Brain microvascular endothelial cell (primary cell): ENCODE data around the gene RPN2.

ENCODE experiments used
- DNase-seq: peaks from one replicate; pipeline ENCODE4 v3.0.0-alpha.2; 2020
- H3K27ac ChIP-seq: fragments of 250-450 bp; sonication (Bioruptor Pico); 2 replicates; pipeline ENCODE4 v1.5.1; 2020; ENCODE audit warnings: mild to moderate bottlenecking, moderate library complexity
- H3K27me3 ChIP-seq: fragments of 250-450 bp; sonication (Bioruptor Pico); replicated peaks from 2 replicates; pipeline ENCODE4 v1.5.1; 2020; ENCODE audit warnings: mild to moderate bottlenecking
- H3K36me3 ChIP-seq: fragments of 250-450 bp; sonication (Bioruptor Pico); replicated peaks from 2 replicates; pipeline ENCODE4 v1.5.1; 2020; ENCODE audit warnings: mild to moderate bottlenecking
- H3K4me3 ChIP-seq: 2 replicates; pipeline ENCODE4 v1.5.1; 2011; ENCODE audit warnings: low read depth, mild to moderate bottlenecking, control low read depth, low read length, moderate library complexity
- in situ Hi-C: cut with HindIII; loops from 2 replicates; pipeline ENCODE4 v1.10.0; 2017; ENCODE audit warnings: low sequenced_read_pairs, low pct_ligation_motif_present
- TF ChIP-seq, protein P1 (sequence below): IDR thresholded peaks from 2 replicates; pipeline ENCODE4 v1.5.1; 2011; ENCODE audit warnings: low read depth, mild to moderate bottlenecking, moderate library complexity, low read length, control low read depth, inconsistent platforms; ENCODE audit errors: missing control alignments

The RPN2 gene

GRCh38 chr20:37271421-37271768 lies 92.3 kb downstream of the RPN2 start:
- TF ChIP-seq, protein P1, sequence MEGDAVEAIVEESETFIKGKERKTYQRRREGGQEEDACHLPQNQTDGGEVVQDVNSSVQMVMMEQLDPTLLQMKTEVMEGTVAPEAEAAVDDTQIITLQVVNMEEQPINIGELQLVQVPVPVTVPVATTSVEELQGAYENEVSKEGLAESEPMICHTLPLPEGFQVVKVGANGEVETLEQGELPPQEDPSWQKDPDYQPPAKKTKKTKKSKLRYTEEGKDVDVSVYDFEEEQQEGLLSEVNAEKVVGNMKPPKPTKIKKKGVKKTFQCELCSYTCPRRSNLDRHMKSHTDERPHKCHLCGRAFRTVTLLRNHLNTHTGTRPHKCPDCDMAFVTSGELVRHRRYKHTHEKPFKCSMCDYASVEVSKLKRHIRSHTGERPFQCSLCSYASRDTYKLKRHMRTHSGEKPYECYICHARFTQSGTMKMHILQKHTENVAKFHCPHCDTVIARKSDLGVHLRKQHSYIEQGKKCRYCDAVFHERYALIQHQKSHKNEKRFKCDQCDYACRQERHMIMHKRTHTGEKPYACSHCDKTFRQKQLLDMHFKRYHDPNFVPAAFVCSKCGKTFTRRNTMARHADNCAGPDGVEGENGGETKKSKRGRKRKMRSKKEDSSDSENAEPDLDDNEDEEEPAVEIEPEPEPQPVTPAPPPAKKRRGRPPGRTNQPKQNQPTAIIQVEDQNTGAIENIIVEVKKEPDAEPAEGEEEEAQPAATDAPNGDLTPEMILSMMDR = no peak
- in situ Hi-C loops = loop anchor here (25.0 kb wide), 1 partner anchor 266 kb away; the partner anchor contains the start of gene BLCAP
- H3K4me3 ChIP-seq = no peak overlapping the region
- H3K27ac ChIP-seq = no peak overlapping the region
- DNase-seq = no peak
- no peaks in the 10 kb centered on the region for H3K36me3 ChIP-seq
- H3K27me3 ChIP-seq = no peaks in the 10 kb centered on the region

GRCh38 chr20:37273988-37274387 lies 94.9 kb downstream of the RPN2 start:
- Histone ChIP-seq H3K36me3 (no peaks in the 10 kb centered on the region), H3K4me3 (no peak overlapping the region), H3K27ac (no peak overlapping the region), H3K27me3 (no peaks in the 10 kb centered on the region)
- TF ChIP-seq, protein P1 = no peak
- in situ Hi-C loops = loop anchor here (25.0 kb wide), 1 partner anchor 263 kb away; the partner anchor contains the start of gene BLCAP
- DNase-seq = no peak

DNA sequence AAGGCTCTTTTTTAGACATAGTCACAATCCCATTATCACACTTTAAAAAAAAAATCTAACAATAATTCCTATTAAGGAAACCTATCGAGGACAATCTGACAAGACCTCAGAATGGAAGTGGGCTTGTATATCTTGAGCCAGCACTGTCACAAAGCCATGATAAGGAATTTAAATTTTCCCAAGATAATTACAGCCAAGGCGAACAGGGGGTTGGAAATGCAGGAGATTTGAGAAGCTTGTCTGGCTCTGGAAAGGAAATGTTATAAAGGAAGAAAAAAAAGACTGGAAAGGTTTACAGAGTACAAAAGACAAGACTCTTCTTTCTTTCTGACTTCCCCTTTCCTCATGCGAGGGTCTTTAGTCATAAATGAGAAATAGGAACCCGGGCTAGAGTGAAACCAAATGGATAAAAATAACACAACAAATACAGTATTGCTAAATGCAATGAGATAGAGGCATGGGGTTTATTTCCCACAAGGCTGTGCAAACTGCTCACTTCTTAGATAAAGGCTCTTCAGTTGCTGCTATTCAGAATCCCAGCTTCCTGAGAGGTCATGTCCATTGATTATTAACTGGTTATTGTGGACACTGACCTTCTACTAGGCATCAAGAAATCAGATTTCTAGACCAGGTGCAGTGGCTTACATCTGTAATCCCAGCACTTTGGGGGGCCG lies 95.9 kb downstream of the RPN2 start:
- TF ChIP-seq, protein P1 = no peak
- no peak overlapping the region for H3K27ac ChIP-seq
- H3K4me3 ChIP-seq = no peak overlapping the region
- in situ Hi-C loops = loop anchor here (25.0 kb wide), 1 partner anchor 262 kb away; the partner anchor contains the start of gene BLCAP
- no peaks in the 10 kb centered on the region for H3K27me3 ChIP-seq
- no peak for DNase-seq
- no peaks in the 10 kb centered on the region for H3K36me3 ChIP-seq

GRCh38 chr20:37276494-37277252 lies 97.5 kb downstream of the RPN2 start:
- peak; percentile 75 for DNase-seq
- Histone ChIP-seq H3K27ac (no peak overlapping the region), H3K36me3 (no peaks in the 10 kb centered on the region), H3K27me3 (no peaks in the 10 kb centered on the region), H3K4me3 (no peak overlapping the region)
- TF ChIP-seq, protein P1 = peak; percentile 63
- in situ Hi-C loops = no loop called here

- Histone ChIP-seq H3K36me3 (no peaks in the 10 kb centered on the region), H3K27me3 (no peaks in the 10 kb centered on the region), H3K27ac (no peak overlapping the region), H3K4me3 (no peak overlapping the region)
- TF ChIP-seq, protein P1 = no peak
- in situ Hi-C loops = no loop called here
- no peak for DNase-seq
Measured at GRCh38 chr20:37277253-37277593, 98.1 kb downstream of the RPN2 start.
